Effector memory CD4-positive, alpha-beta T cell (primary cell): ENCODE results near the gene PDLIM7.

Source experiments
- DNase-seq, 3 donors: peaks; one replicate each; pipeline ENCODE4 v3.0.0-alpha.2; 2020
- H3K27ac ChIP-seq: 2 replicates; pipeline ENCODE4 v1.7.0; 2013; ENCODE audit warnings: mild to moderate bottlenecking, low read length, moderate library complexity; ENCODE audit not compliant: insufficient read depth, poor library complexity, severe bottlenecking
- H3K27me3 ChIP-seq: replicated peaks from 2 replicates; pipeline ENCODE4 v1.7.0; 2013; ENCODE audit warnings: mild to moderate bottlenecking, low read length; ENCODE audit not compliant: insufficient read depth, control insufficient read depth, poor library complexity, severe bottlenecking
- H3K36me3 ChIP-seq: 2 replicates; pipeline ENCODE4 v1.7.0; 2013; ENCODE audit warnings: mild to moderate bottlenecking, low read length, moderate library complexity; ENCODE audit not compliant: control insufficient read depth, insufficient read depth
- H3K4me1 ChIP-seq: 2 replicates; pipeline ENCODE4 v1.7.0; 2013; ENCODE audit warnings: low read length, mild to moderate bottlenecking; ENCODE audit not compliant: control insufficient read depth, insufficient read depth, poor library complexity, severe bottlenecking
- H3K4me3 ChIP-seq: 2 replicates; pipeline ENCODE4 v1.7.0; 2013; ENCODE audit warnings: low read length, low read depth, mild to moderate bottlenecking; ENCODE audit not compliant: insufficient read depth, poor library complexity, severe bottlenecking
- H3K9me3 ChIP-seq: 2 replicates; pipeline ENCODE4 v1.7.0; 2013; ENCODE audit warnings: mild to moderate bottlenecking, low read length, moderate library complexity; ENCODE audit not compliant: control insufficient read depth

The PDLIM7 gene

GRCh38 chr5:177483994-177484901, 13.2 kb downstream of the PDLIM7 start:
- DNase-seq: no peak
- H3K4me3 ChIP-seq: no peak overlapping the region

GRCh38 chr5:177483042-177483441, 14.4 kb downstream of the PDLIM7 start:
- Histone ChIP-seq H3K9me3 (no peaks in the 10 kb centered on the region), H3K4me3 (no peak overlapping the region), H3K27ac (no peak overlapping the region), H3K27me3 (no peaks in the 10 kb centered on the region), H3K36me3 (no peaks in the 10 kb centered on the region), H3K4me1 (no peaks in the 10 kb centered on the region)
- no peak for DNase-seq

More at GRCh38 chr5:177483994-177484901, 13.2 kb downstream of the PDLIM7 start:
- H3K36me3 ChIP-seq: no peaks in the 10 kb centered on the region
- H3K4me1 ChIP-seq: no peaks in the 10 kb centered on the region
- no peaks in the 10 kb centered on the region for H3K9me3 ChIP-seq
- no peaks in the 10 kb centered on the region for H3K27me3 ChIP-seq
- H3K27ac ChIP-seq: no peak overlapping the region

GRCh38 chr5:177482359-177482795, 15.0 kb downstream of the PDLIM7 start:
- DNase-seq: no peak
- H3K27ac ChIP-seq: no peak overlapping the region
- no peaks in the 10 kb centered on the region for H3K9me3 ChIP-seq
- H3K27me3 ChIP-seq: no peaks in the 10 kb centered on the region
- no peak overlapping the region for H3K4me3 ChIP-seq
- H3K36me3 ChIP-seq: no peaks in the 10 kb centered on the region
- no peaks in the 10 kb centered on the region for H3K4me1 ChIP-seq

GRCh38 chr5:177479774-177480173, 17.6 kb downstream of the PDLIM7 start:
- H3K27me3 ChIP-seq: no peaks in the 10 kb centered on the region
- H3K27ac ChIP-seq: no peak overlapping the region
- H3K4me1 ChIP-seq: no peaks in the 10 kb centered on the region
- H3K4me3 ChIP-seq: no peak overlapping the region
- DNase-seq: no peak
- no peaks in the 10 kb centered on the region for H3K9me3 ChIP-seq
- no peaks in the 10 kb centered on the region for H3K36me3 ChIP-seq

- H3K27me3 ChIP-seq: no peaks in the 10 kb centered on the region
- DNase-seq: no peak
- H3K36me3 ChIP-seq: no peaks in the 10 kb centered on the region
- H3K4me1 ChIP-seq: no peaks in the 10 kb centered on the region
- H3K27ac ChIP-seq: no peak overlapping the region
- no peak overlapping the region for H3K4me3 ChIP-seq
- no peaks in the 10 kb centered on the region for H3K9me3 ChIP-seq
Observed at GRCh38 chr5:177478711-177479646, 18.4 kb downstream of the PDLIM7 start.

GRCh38 chr5:177477701-177478477, 19.5 kb downstream of the PDLIM7 start:
- DNase-seq: no peak
- Histone ChIP-seq H3K27ac (no peak overlapping the region), H3K9me3 (no peaks in the 10 kb centered on the region)

GRCh38 chr5:177476531-177477233, 20.7 kb downstream of the PDLIM7 start:
- no peak overlapping the region for H3K4me3 ChIP-seq
- peaks cover 10% of the 10 kb centered on the region for H3K4me1 ChIP-seq
- H3K36me3 ChIP-seq: no peaks in the 10 kb centered on the region
- no peak overlapping the region for H3K27ac ChIP-seq
- H3K9me3 ChIP-seq: no peaks in the 10 kb centered on the region
- no peak for DNase-seq
- H3K27me3 ChIP-seq: no peaks in the 10 kb centered on the region

More at GRCh38 chr5:177477701-177478477, 19.5 kb downstream of the PDLIM7 start:
- no peaks in the 10 kb centered on the region for H3K27me3 ChIP-seq
- no peak overlapping the region for H3K4me3 ChIP-seq
- no peaks in the 10 kb centered on the region for H3K4me1 ChIP-seq
- no peaks in the 10 kb centered on the region for H3K36me3 ChIP-seq

GRCh38 chr5:177475563-177476427, 21.6 kb downstream of the PDLIM7 start:
- no peak overlapping the region for H3K27ac ChIP-seq

More at GRCh38 chr5:177475563-177476427, 21.6 kb downstream of the PDLIM7 start:
- no peaks in the 10 kb centered on the region for H3K36me3 ChIP-seq
- H3K27me3 ChIP-seq: no peaks in the 10 kb centered on the region
- no peak for DNase-seq
- H3K9me3 ChIP-seq: no peaks in the 10 kb centered on the region
- peaks cover 10% of the 10 kb centered on the region for H3K4me1 ChIP-seq
- H3K4me3 ChIP-seq: no peak overlapping the region
